ENCODE data around the gene KAT2A.

The KAT2A gene

DNA sequence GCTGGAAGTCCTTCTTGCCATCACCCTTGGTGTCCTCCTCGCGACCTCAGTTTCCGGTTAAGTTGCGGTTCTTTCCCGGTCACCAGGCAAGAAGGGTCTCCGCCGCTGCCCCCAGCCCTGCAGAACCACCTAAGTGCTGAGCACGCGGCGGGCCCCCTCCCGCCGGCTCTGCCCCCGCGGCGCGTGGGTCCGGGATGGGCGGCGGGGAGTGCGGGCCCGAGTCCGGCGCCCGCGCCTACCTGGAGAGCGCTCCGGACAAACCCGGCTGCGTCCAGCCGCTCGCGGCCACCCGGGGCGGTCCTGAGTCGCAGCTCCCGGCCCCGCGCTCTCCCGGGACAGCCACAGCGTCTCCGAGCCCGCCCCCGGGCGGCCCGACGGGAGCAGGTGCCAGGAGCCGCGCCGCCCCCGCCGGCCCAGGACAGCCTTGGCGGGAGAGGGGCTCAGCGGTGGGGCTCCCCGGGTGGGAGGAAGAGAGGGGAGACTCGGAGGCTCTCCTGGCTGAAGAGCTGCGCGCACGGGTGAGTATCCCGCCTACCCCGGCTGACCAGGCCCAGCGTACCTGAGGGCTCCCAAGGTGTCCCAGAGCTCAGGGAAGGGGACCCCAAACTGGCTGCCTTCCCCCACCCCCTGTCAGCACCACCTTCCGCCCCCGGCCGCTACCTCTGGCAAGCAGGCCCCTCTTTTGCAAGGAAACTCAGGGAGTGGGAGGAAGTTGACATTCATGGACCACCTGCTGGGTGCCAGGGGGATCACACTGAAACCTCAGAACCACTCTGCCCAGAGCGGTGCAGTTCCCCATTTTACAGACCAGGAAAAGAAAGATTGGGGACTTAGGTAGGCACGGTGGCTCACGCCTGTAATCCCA, 48.6 kb downstream of the KAT2A start:
- FAIRE-seq (no peak), DNase-seq (ENCODE audit: insufficient read length, low spot score) (no peak)
- TF ChIP-seq SPI1 (IDR thresholded peaks at IDR 0.05; ENCODE audit: low read depth, low read length) (peak; percentile 49; the same call in 1 of the 2 replicates), TAF1 (IDR thresholded peaks at IDR 0.05; ENCODE audit: low read depth, low read length) (no peak)

DNA sequence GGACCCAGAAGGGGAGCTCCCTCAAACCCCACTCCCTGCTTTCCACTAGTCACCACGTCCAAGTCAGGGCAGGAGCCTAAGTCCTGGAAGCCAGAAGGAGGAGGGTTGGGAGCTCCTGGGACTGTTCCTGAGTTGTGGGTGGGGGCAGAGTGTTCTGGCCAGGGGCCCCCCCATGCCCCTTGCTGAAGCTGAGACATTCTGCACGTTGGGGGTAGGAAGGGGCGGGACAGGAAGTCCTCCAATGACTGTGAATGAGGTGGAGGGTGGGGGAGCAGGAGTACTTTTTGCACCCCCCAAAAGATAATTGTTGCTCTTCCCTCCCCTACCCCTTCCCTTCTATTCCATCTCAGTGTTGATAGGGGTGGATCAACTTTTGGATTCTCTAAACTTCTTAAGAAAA, 49.4 kb downstream of the KAT2A start:
- no peak for TF ChIP-seq POLR2A (IDR thresholded peaks at IDR 0.05; ENCODE audit: low read depth, low read length)
- no peak for TF ChIP-seq POU2F2 (IDR thresholded peaks at IDR 0.05; ENCODE audit: low read depth, low read length)
- TF ChIP-seq PAX5 (IDR thresholded peaks at IDR 0.05; ENCODE audit: insufficient read depth, low read length, severe bottlenecking): no peak
- TF ChIP-seq POLR2AphosphoS5 (IDR thresholded peaks at IDR 0.05; ENCODE audit: low read depth, low read length): no peak
- TF ChIP-seq SPI1 (IDR thresholded peaks at IDR 0.05; ENCODE audit: low read depth, low read length): no peak
- no peak for TF ChIP-seq TAF1 (IDR thresholded peaks at IDR 0.05; ENCODE audit: low read depth, low read length)
- no peak for FAIRE-seq
- no peak for DNase-seq (ENCODE audit: insufficient read length, low spot score)

DNA sequence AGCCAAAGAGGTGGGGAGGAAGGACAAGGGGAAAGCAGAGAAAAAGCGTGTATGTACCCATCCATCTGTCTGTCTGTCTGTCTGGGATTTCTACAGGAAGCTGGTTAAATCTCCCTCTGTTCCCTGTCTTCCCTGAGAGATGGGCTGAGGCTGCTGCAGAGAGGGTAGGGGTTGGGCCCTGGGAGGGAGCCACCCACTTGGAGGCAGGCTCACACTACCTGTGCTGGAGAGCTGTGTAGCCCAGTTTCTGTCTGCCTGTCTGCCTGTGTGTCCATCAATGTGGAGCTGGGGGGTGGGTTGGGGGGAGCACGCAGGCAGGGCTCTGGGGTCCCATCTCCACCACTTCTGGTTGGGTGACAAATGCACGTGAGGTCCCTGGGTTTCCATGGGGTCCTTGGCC, 52.2 kb downstream of the KAT2A start:
- FAIRE-seq: no peak

DNA sequence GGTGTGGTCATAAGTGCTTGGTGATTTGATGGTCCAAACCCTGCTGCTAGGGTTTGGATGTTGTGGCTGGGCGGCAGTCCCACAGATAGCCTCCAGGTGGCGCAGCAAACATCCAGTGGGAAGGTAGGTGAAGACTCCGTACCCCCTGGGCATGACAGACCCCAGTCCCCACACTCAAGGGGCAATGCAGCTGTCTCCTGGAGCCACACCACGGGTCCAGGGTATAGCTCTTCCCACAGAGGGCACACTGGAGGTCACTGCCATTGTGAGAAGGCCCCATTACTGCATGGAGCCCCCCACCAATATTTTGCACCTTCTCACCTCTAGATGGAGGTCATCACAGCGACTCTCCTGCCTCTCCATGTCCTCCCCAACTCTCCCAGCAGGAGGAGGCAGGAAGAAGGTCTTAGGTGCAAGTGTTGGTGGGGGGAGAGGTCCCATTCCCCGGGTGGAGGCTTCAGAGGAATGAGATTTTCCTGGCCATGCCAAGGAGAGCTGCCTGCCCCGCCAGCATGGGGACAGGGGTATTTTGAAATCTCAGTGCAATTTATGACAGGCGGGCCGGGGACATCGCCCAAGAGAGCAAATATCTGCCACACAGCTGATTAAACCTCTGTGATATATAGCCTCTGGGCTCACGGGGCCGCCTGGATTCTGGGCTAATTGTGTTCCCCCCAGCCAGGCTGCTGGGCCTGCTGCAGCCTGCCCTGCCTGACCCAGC, 53.6 kb downstream of the KAT2A start:
- peak; percentile 94 for FAIRE-seq

More for the DNA sequence above, 52.2 kb downstream of the KAT2A start:
- no peak for DNase-seq (ENCODE audit: insufficient read length, low spot score)
- TF ChIP-seq SPI1 (IDR thresholded peaks at IDR 0.05; ENCODE audit: low read depth, low read length) (no peak), POLR2A (IDR thresholded peaks at IDR 0.05; ENCODE audit: low read depth, low read length) (no peak), POLR2AphosphoS5 (IDR thresholded peaks at IDR 0.05; ENCODE audit: low read depth, low read length) (no peak), POU2F2 (IDR thresholded peaks at IDR 0.05; ENCODE audit: low read depth, low read length) (no peak), PAX5 (IDR thresholded peaks at IDR 0.05; ENCODE audit: insufficient read depth, low read length, severe bottlenecking) (no peak), TAF1 (IDR thresholded peaks at IDR 0.05; ENCODE audit: low read depth, low read length) (no peak)

DNA sequence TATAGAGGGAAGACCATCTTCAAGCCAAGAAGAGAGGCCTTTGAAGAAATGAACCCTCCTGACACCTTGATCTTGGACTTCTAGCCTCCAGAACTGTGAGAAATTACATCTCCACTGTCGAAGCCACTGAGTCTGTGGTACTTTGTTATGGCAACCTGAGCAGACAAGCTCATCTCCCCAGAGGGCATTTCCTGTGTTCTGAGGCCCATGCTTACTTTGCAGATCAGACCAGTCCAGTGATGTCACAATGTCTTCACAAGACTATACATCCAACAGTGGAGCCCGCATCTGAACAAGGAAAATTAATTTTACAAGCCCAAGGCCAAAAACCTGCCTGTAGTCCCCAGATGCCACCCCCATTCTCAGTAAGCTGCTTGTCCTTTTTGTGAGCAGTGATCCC, 56.0 kb downstream of the KAT2A start:
- no peak for FAIRE-seq
- DNase-seq (ENCODE audit: insufficient read length, low spot score): no peak

More for the DNA sequence above, 53.6 kb downstream of the KAT2A start:
- TF ChIP-seq POLR2AphosphoS5 (IDR thresholded peaks at IDR 0.05; ENCODE audit: low read depth, low read length) (no peak), POLR2A (IDR thresholded peaks at IDR 0.05; ENCODE audit: low read depth, low read length) (no peak)
- no peak for DNase-seq (ENCODE audit: insufficient read length, low spot score)

More for the DNA sequence above, 56.0 kb downstream of the KAT2A start:
- TF ChIP-seq POLR2A (IDR thresholded peaks at IDR 0.05; ENCODE audit: low read depth, low read length) (no peak), TAF1 (IDR thresholded peaks at IDR 0.05; ENCODE audit: low read depth, low read length) (no peak), POU2F2 (IDR thresholded peaks at IDR 0.05; ENCODE audit: low read depth, low read length) (no peak), SPI1 (IDR thresholded peaks at IDR 0.05; ENCODE audit: low read depth, low read length) (no peak), POLR2AphosphoS5 (IDR thresholded peaks at IDR 0.05; ENCODE audit: low read depth, low read length) (no peak), PAX5 (IDR thresholded peaks at IDR 0.05; ENCODE audit: insufficient read depth, low read length, severe bottlenecking) (no peak)
